Liver (tissue), 9 donors: Measurements from ENCODE around the gene ZNF710. TPM values are rescaled to one million over a fixed set of nuclear protein-coding genes. Genes with fewer than 3 reads are reported as not detected.

ENCODE experiments used
- DNase-seq: peaks from one replicate; pipeline ENCODE4 v3.0.0-alpha.2; 2017; ENCODE audit warnings: low spot score
- H3K27ac ChIP-seq, 2 donors: one replicate each; pipeline ENCODE4 v1.7.0; 2013; ENCODE audit warnings: inconsistent platforms in 2 of 2, low read length in 2 of 2, control low read depth in 1 of 2, low read depth in 1 of 2, mild to moderate bottlenecking in 1 of 2
- H3K27me3 ChIP-seq, 4 donors: one replicate each; pipeline versions ENCODE4 v1.6.1 to v1.7.0; 2013; ENCODE audit warnings: low read length in 3 of 4, inconsistent platforms in 1 of 4, mild to moderate bottlenecking in 1 of 4, moderate library complexity in 1 of 4; ENCODE audit not compliant: control insufficient read depth in 4 of 4, insufficient read depth in 4 of 4
- H3K36me3 ChIP-seq, 4 donors: one replicate each; pipeline versions ENCODE4 v1.6.1 to v1.7.0; 2013; ENCODE audit warnings: low read length in 3 of 4, mild to moderate bottlenecking in 3 of 4, low read depth in 1 of 4, moderate library complexity in 1 of 4; ENCODE audit not compliant: control insufficient read depth in 4 of 4, insufficient read depth in 3 of 4
- H3K4me1 ChIP-seq, 4 donors: one replicate each; pipeline versions ENCODE4 v1.6.1 to v1.7.0; 2013; ENCODE audit warnings: low read length in 3 of 4, mild to moderate bottlenecking in 3 of 4, moderate library complexity in 1 of 4; ENCODE audit not compliant: control insufficient read depth in 4 of 4, insufficient read depth in 4 of 4
- H3K4me3 ChIP-seq, 3 donors: one replicate each; pipeline versions ENCODE4 v1.6.1 to v1.7.0; 2013; ENCODE audit warnings: low read length in 3 of 3, control low read depth in 1 of 3, low read depth in 1 of 3, mild to moderate bottlenecking in 1 of 3
- H3K9ac ChIP-seq, 2 donors: one replicate each; pipeline ENCODE4 v1.7.0; 2013; ENCODE audit warnings: low read length in 2 of 2, mild to moderate bottlenecking in 2 of 2, moderate library complexity in 2 of 2, control low read depth in 1 of 2, low read depth in 1 of 2
- H3K9me3 ChIP-seq, 4 donors: one replicate each; pipeline versions ENCODE4 v1.6.1 to v1.7.0; 2013; ENCODE audit warnings: low read length in 3 of 4; ENCODE audit not compliant: control insufficient read depth in 4 of 4
- ATF3 ChIP-seq: IDR thresholded peaks from 2 replicates; pipeline ENCODE4 v1.6.1; 2016; ENCODE audit warnings: antibody characterized with exemption
- CTCF ChIP-seq: fragments of 150-350 bp; IDR thresholded peaks from 2 replicates; pipeline ENCODE4 v1.5.1; 2017; ENCODE audit warnings: improper control_type of control experiment, low read depth, low read length; ENCODE audit not compliant: missing input control
- EGR1 ChIP-seq, 2 donors: IDR thresholded peaks; 2 replicates each; pipeline ENCODE4 v1.6.1; 2016 to 2018; ENCODE audit warnings: antibody characterized with exemption in 2 of 2, low read depth in 2 of 2
- FOXA2 ChIP-seq: IDR thresholded peaks from 2 replicates; pipeline ENCODE4 v1.6.1; 2016; ENCODE audit warnings: antibody characterized with exemption
- GABPA ChIP-seq, 2 donors: IDR thresholded peaks in 1 of 2; conservative IDR thresholded peaks in 1 of 2; 2 replicates each; pipeline ENCODE4 v1.6.1; 2016; ENCODE audit warnings: antibody characterized with exemption in 2 of 2, mild to moderate bottlenecking in 1 of 2, moderate library complexity in 1 of 2
- HNF4A ChIP-seq, 2 donors: conservative IDR thresholded peaks; 2 replicates each; pipeline ENCODE4 v1.6.1; 2016; ENCODE audit warnings: antibody characterized with exemption in 2 of 2, mild to moderate bottlenecking in 2 of 2
- HNF4G ChIP-seq: IDR thresholded peaks from 2 replicates; pipeline ENCODE4 v1.6.1; 2016; ENCODE audit warnings: antibody characterized with exemption
- JUND ChIP-seq, 2 donors: IDR thresholded peaks; 2 replicates each; pipeline ENCODE4 v1.6.1; 2016; ENCODE audit warnings: antibody characterized with exemption in 2 of 2
- RXRA ChIP-seq, 2 donors: IDR thresholded peaks; 2 replicates each; pipeline ENCODE4 v1.6.1; 2017 to 2018; ENCODE audit warnings: antibody characterized with exemption in 2 of 2, mild to moderate bottlenecking in 1 of 2
- TAF1 ChIP-seq: conservative IDR thresholded peaks from 2 replicates; pipeline ENCODE4 v1.6.1; 2016; ENCODE audit warnings: antibody characterized with exemption, mild to moderate bottlenecking
- ZBTB33 ChIP-seq: IDR thresholded peaks from 2 replicates; pipeline ENCODE4 v1.6.1; 2016; ENCODE audit warnings: antibody characterized with exemption
- WGBS: extraction: QIAGEN DNeasy Blood & Tissue Kit; methylation state at CpG from one replicate; pipeline ENCODE4 v1.1.7; 2013; 5-methylcytosine and 5-hydroxymethylcytosine counted together
- polyA plus RNA-seq, 2 donors: library from polyadenylated mRNA; stranded (reverse) in 1 of 2; unstranded in 1 of 2; fragments of 200-250 nt in 1 of 2; fragments of >200 nt in 1 of 2; fragmentation: Nextera tagmentation in 1 of 2; extraction: Ambion mirVana in 1 of 2; gene quantifications; one replicate each; pipeline versions ENCODE4 v1.2.1 to v1.2.3, GENCODE V29; 2013 to 2015
- total RNA-seq, 2 donors: library from RNA; depleted of rRNA; stranded (reverse); fragments of >200 nt; gene quantifications; one replicate each; pipeline ENCODE4 v1.2.3, GENCODE V29; 2014
- donor health status: healthy.
- donor health status: healthy.
- donor health status: healthy.
- donor health status: healthy.
- donor health status: healthy.

ZNF710 gene
- total and polyA plus RNA-seq, 4 donors = 1.9 to 15.3 (median 5.4) TPM

- 89% methylated on average over 5 of the region's 5 CpGs for WGBS
- Histone ChIP-seq H3K9ac (no peak overlapping the region), H3K36me3 (peaks cover 28 to 72% (median 44%) of the 10 kb centered on the region in 4 donors), H3K4me3 (no peak overlapping the region), H3K27ac (no peak overlapping the region), H3K4me1 (peaks cover 0 to 1% (median 0%) of the 10 kb centered on the region in 4 donors), H3K27me3 (no peaks in the 10 kb centered on the region), H3K9me3 (no peaks in the 10 kb centered on the region)
- TF ChIP-seq RXRA (IDR thresholded peaks at IDR 0.05) (no peak), ATF3 (no peak), ZBTB33 (no peak), EGR1 (IDR thresholded peaks at IDR 0.05; ENCODE audit: low read depth in 2 of 2) (no peak), CTCF (no peak), JUND (IDR thresholded peaks at IDR 0.05) (no peak)
- DNase-seq = no peak
Observed at GRCh38 chr15:90083419-90083818, 82.3 kb downstream of the ZNF710 start.

- no peak for TF ChIP-seq ATF3
- TF ChIP-seq RXRA (IDR thresholded peaks at IDR 0.05) = no peak
- TF ChIP-seq FOXA2 = no peak
- no peak for TF ChIP-seq ZBTB33
- TF ChIP-seq TAF1 = no peak
- TF ChIP-seq HNF4A (conservative IDR thresholded peaks at IDR 0.05) = no peak
- TF ChIP-seq HNF4G = no peak
- TF ChIP-seq GABPA (IDR thresholded peaks at IDR 0.05 in 1 of 2, conservative IDR thresholded peaks at IDR 0.05 in 1 of 2) = no peak
- Histone ChIP-seq H3K36me3 (peaks cover 28 to 76% (median 45%) of the 10 kb centered on the region in 4 donors), H3K27ac (no peak overlapping the region), H3K27me3 (no peaks in the 10 kb centered on the region), H3K4me3 (no peak overlapping the region), H3K9ac (no peak overlapping the region), H3K4me1 (peaks cover 0 to 1% (median 0%) of the 10 kb centered on the region in 4 donors), H3K9me3 (no peaks in the 10 kb centered on the region)
- WGBS = 89% methylated on average over 14 of the region's 14 CpGs
- no peak for DNase-seq
Observed at GRCh38 chr15:90083954-90084607, 83.0 kb downstream of the ZNF710 start.
